WTC11 (cell line): Measurements from ENCODE around the gene SULF2. TPM values are rescaled to one million over a fixed set of nuclear protein-coding genes. Genes with fewer than 3 reads are reported as not detected.

ENCODE experiments used
- ATAC-seq: fragments of 200-7000 bp; cut with Tn5 transposase; 2 replicates; pipeline ENCODE4 v1.10.0; 2021; ENCODE audit warnings: mild to moderate bottlenecking, moderate library complexity
- CTCF ChIA-PET: fragments of 300-600 bp; sonication (Branson Sonifier 250); formaldehyde crosslinking; loops from one replicate; lab custom pipeline; 2021; ENCODE audit warnings: antibody characterized with exemption; lab: Charles Lee
- POLR2A ChIA-PET: fragments of 350-600 bp; sonication (Branson Sonifier 250); formaldehyde crosslinking; loops from one replicate; lab custom pipeline; 2021; ENCODE audit warnings: antibody characterized with exemption; lab: Charles Lee
- DNase-seq: peaks from one replicate; pipeline ENCODE4 v3.0.0; 2021; ENCODE audit warnings: low spot score
- H3K27ac Mint-ChIP-seq: 2 replicates; pipeline ENCODE4 v1.8.0; 2021; ENCODE audit warnings: mixed read lengths
- H3K27me3 Mint-ChIP-seq: 2 replicates; pipeline ENCODE4 v1.8.0; 2021; ENCODE audit warnings: low read depth, mild to moderate bottlenecking, moderate library complexity, mixed read lengths
- H3K36me3 Mint-ChIP-seq: 2 replicates; pipeline ENCODE4 v1.8.0; 2021; ENCODE audit warnings: mixed read lengths
- H3K4me1 Mint-ChIP-seq: 2 replicates; pipeline ENCODE4 v1.8.0; 2022; ENCODE audit warnings: mixed read lengths
- H3K4me3 Mint-ChIP-seq: 2 replicates; pipeline ENCODE4 v1.8.0; 2021; ENCODE audit warnings: mild to moderate bottlenecking, moderate library complexity, mixed read lengths
- H3K9me3 Mint-ChIP-seq: 2 replicates; pipeline ENCODE4 v1.8.0; 2021; ENCODE audit warnings: mixed read lengths
- ATF2 ChIP-seq: sonication (generic); formaldehyde crosslinking; IDR thresholded peaks from 2 replicates; pipeline ENCODE4 v1.8.1; 2022; ENCODE audit warnings: low read depth, missing genetic modification reagents, borderline replicate concordance
- ATF6 ChIP-seq: sonication (generic); formaldehyde crosslinking; IDR thresholded peaks from 2 replicates; pipeline ENCODE4 v1.8.1; 2023; ENCODE audit warnings: mild to moderate bottlenecking, missing genetic modification reagents
- CREB1 ChIP-seq: sonication (generic); formaldehyde crosslinking; IDR thresholded peaks from 2 replicates; pipeline ENCODE4 v1.8.0; 2023; ENCODE audit warnings: mild to moderate bottlenecking, missing genetic modification reagents
- ELF4 ChIP-seq: sonication (generic); formaldehyde crosslinking; IDR thresholded peaks from 2 replicates; pipeline ENCODE4 v1.8.1; 2022; ENCODE audit warnings: low read depth, mild to moderate bottlenecking, moderate library complexity, missing genetic modification reagents
- ESRRA ChIP-seq: sonication (generic); formaldehyde crosslinking; IDR thresholded peaks from 2 replicates; pipeline ENCODE4 v1.8.1; 2022; ENCODE audit warnings: mild to moderate bottlenecking, missing genetic modification reagents, borderline replicate concordance
- FOXJ3 ChIP-seq: sonication (generic); formaldehyde crosslinking; IDR thresholded peaks from 2 replicates; pipeline ENCODE4 v1.9.0; 2021; ENCODE audit warnings: missing genetic modification reagents, mild to moderate bottlenecking, borderline replicate concordance
- HMGA2 ChIP-seq: fragments of 250-450 bp; sonication (Bioruptor Pico); IDR thresholded peaks from 2 replicates; pipeline ENCODE4 v1.4.0; 2021; ENCODE audit warnings: mild to moderate bottlenecking, moderate library complexity
- NFE2L1 ChIP-seq: sonication (generic); formaldehyde crosslinking; IDR thresholded peaks from 2 replicates; pipeline ENCODE4 v1.8.1; 2023; ENCODE audit warnings: missing genetic modification reagents
- NR2C2 ChIP-seq: sonication (generic); formaldehyde crosslinking; IDR thresholded peaks from 2 replicates; pipeline ENCODE4 v1.8.0; 2022; ENCODE audit warnings: mild to moderate bottlenecking, missing genetic modification reagents
- STAT6 ChIP-seq: sonication (generic); formaldehyde crosslinking; conservative IDR thresholded peaks from 2 replicates; pipeline ENCODE4 v1.8.1; 2023; ENCODE audit warnings: mild to moderate bottlenecking, low read depth, missing genetic modification reagents, moderate library complexity
- TCF7 ChIP-seq: sonication (generic); formaldehyde crosslinking; IDR thresholded peaks from 2 replicates; pipeline ENCODE4 v1.8.0; 2022; ENCODE audit warnings: mild to moderate bottlenecking, low read depth, missing genetic modification reagents, moderate library complexity
- TEAD1 ChIP-seq: sonication (generic); formaldehyde crosslinking; IDR thresholded peaks from 2 replicates; pipeline ENCODE4 v1.8.0; 2022; ENCODE audit warnings: mild to moderate bottlenecking, missing genetic modification reagents
- ZNF138 ChIP-seq: sonication (generic); formaldehyde crosslinking; conservative IDR thresholded peaks from 2 replicates; pipeline ENCODE4 v1.8.1; 2022; ENCODE audit warnings: mild to moderate bottlenecking, moderate library complexity, missing genetic modification reagents
- ZNF263 ChIP-seq: sonication (generic); formaldehyde crosslinking; IDR thresholded peaks from 2 replicates; pipeline ENCODE4 v1.8.1; 2022; ENCODE audit warnings: low read depth, mild to moderate bottlenecking, moderate library complexity, missing genetic modification reagents
- ZNF317 ChIP-seq: sonication (generic); formaldehyde crosslinking; IDR thresholded peaks from 2 replicates; pipeline ENCODE4 v1.8.1; 2023; ENCODE audit warnings: low read depth, mild to moderate bottlenecking, moderate library complexity, missing genetic modification reagents, borderline replicate concordance
- total RNA-seq: library from RNA; stranded (reverse); gene quantifications from 3 replicates; pipeline ENCODE4 v1.2.3, GENCODE V29; 2021

Gene SULF2
- total RNA-seq, 1 experiment from 2014 or later: 36.0 TPM

GRCh38 chr20:47781632-47782031 lies 3.6 kb downstream of the SULF2 start (continued):
- TF ChIP-seq ATF2 (CRISPR knock-in tag) (no peak), TEAD1 (CRISPR knock-in tag) (no peak), ESRRA (CRISPR knock-in tag) (no peak), HMGA2 (no peak), NFE2L1 (CRISPR knock-in tag) (no peak), FOXJ3 (no peak), TCF7 (CRISPR knock-in tag) (no peak), ELF4 (no peak), CREB1 (CRISPR knock-in tag) (no peak), NR2C2 (CRISPR knock-in tag) (no peak), ZNF317 (CRISPR knock-in tag) (no peak), ZNF263 (no peak), STAT6 (CRISPR knock-in tag) (no peak)
- TF ChIP-seq, all 79 proteins: peak for 0

GRCh38 chr20:47780720-47781389 lies 4.4 kb downstream of the SULF2 start:
- no peaks in the 10 kb centered on the region for H3K36me3 Mint-ChIP-seq
- ChIA-PET POLR2A (no interaction called here), CTCF (interaction anchor here (1.2 kb wide), 1 partner anchor 24 kb away, joined by 5 read pairs; no protein-coding TSS in a partner anchor)
- no peak overlapping the region for H3K27ac Mint-ChIP-seq
- peaks cover 26% of the 10 kb centered on the region for H3K4me1 Mint-ChIP-seq
- no peak for ATAC-seq
- peaks cover 22% of the 10 kb centered on the region for H3K27me3 Mint-ChIP-seq
- no peak overlapping the region for H3K4me3 Mint-ChIP-seq
- H3K9me3 Mint-ChIP-seq: peaks cover 7% of the 10 kb centered on the region
- DNase-seq: no peak
- TF ChIP-seq ZNF138: no peak
- TF ChIP-seq, all 79 proteins: peak for 0

GRCh38 chr20:47778398-47779354 lies 6.6 kb downstream of the SULF2 start:
- peaks cover 10% of the 10 kb centered on the region for H3K27me3 Mint-ChIP-seq
- no peak for DNase-seq
- CTCF ChIA-PET: interaction anchor here (1.0 kb wide), 1 partner anchor 842 kb away, joined by 4 read pairs; no protein-coding TSS in a partner anchor
- TF ChIP-seq ATF6 (CRISPR knock-in tag): no peak
- TF ChIP-seq FOXJ3: no peak
- TF ChIP-seq, all 79 proteins: peak for 0
- Mint-ChIP-seq H3K4me1 (peaks cover 22% of the 10 kb centered on the region), H3K9me3 (peaks cover 7% of the 10 kb centered on the region), H3K36me3 (no peaks in the 10 kb centered on the region), H3K4me3 (no peak overlapping the region), H3K27ac (no peak overlapping the region)
- no peak for ATAC-seq
- POLR2A ChIA-PET: no interaction called here
